ENCODE results near the gene HOXB5. TPM values are rescaled to one million over a fixed set of nuclear protein-coding genes. Genes with fewer than 3 reads are reported as not detected.

HOXB5 gene
- total and polyA plus RNA-seq, 2 donors (not counting 1 experiment from before 2014, with no cell fraction given), result not detected

DNA sequence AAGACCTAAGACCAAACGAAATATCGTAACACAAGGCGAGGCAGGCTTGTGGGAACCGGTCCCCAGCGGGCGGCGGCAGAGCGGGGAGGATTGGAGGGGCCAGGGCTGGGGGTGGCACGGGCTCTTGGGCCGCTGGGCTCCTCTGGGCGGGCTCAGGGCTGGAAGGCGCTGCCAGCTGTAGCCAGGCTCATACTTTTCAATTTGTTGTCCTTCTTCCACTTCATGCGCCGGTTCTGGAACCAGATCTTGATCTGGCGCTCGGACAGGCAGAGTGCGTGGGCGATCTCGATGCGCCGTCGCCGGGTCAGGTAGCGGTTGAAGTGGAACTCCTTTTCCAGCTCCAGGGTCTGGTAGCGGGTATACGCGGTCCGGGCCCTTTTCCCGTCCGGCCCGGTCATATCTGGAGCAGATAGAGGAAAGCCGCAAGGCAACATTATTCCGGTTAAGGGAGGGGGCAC is 1.5 kb downstream of the HOXB5 start:
- Histone ChIP-seq H3K79me2 (ENCODE audit: control insufficient read depth, insufficient read depth, low read length) (no peaks in the 10 kb centered on the region), H3K27me3 (replicated peaks in 1 of 4; ENCODE audit: control extremely low read depth in 1 of 4, control insufficient read depth in 3 of 4, insufficient read depth in 4 of 4, low read length in 3 of 4) (peaks cover 0 to 99% (median 83%) of the 10 kb centered on the region in 4 experiments), H3K9ac (ENCODE audit: low read length) (no peak overlapping the region), H3K27ac (ENCODE audit: low read length in 2 of 2) (no peak overlapping the region), H3K4me3 (ENCODE audit: control extremely low read depth in 1 of 5, extremely low read depth in 1 of 5, insufficient read depth in 1 of 5, low read depth in 2 of 5, low read length in 4 of 5) (no peak overlapping the region), H3K4me2 (replicated peaks; ENCODE audit: low read depth, low read length, poor library complexity, severe bottlenecking) (peak overlapping the region; percentile 80), H3K4me1 (ENCODE audit: control insufficient read depth in 2 of 2, insufficient read depth in 2 of 2, low read length in 2 of 2) (peaks cover 47 to 56% of the 10 kb centered on the region in 2 donors), H3K36me3 (replicated peaks in 1 of 2; ENCODE audit: control extremely low read depth in 1 of 2, control insufficient read depth in 1 of 2, extremely low read depth in 1 of 2, insufficient read depth in 2 of 2, low read length in 1 of 2) (no peaks in the 10 kb centered on the region), H3K9me3 (ENCODE audit: control extremely low read depth in 1 of 3, control insufficient read depth in 2 of 3, insufficient read depth in 1 of 3, low read length in 2 of 3) (peaks cover 0 to 18% (median 0%) of the 10 kb centered on the region in 3 donors), H4K20me1 (ENCODE audit: control insufficient read depth, insufficient read depth, low read length, poor library complexity, severe bottlenecking) (peaks cover 5% of the 10 kb centered on the region), H2AFZ (ENCODE audit: insufficient read depth, low read depth, low read length, poor library complexity, severe bottlenecking) (no peak overlapping the region)
- no peak for TF ChIP-seq EZH2 (IDR thresholded peaks at IDR 0.05; ENCODE audit: borderline replicate concordance, insufficient read depth, low read depth, low read length, poor library complexity, severe bottlenecking)
- TF ChIP-seq, protein P1, sequence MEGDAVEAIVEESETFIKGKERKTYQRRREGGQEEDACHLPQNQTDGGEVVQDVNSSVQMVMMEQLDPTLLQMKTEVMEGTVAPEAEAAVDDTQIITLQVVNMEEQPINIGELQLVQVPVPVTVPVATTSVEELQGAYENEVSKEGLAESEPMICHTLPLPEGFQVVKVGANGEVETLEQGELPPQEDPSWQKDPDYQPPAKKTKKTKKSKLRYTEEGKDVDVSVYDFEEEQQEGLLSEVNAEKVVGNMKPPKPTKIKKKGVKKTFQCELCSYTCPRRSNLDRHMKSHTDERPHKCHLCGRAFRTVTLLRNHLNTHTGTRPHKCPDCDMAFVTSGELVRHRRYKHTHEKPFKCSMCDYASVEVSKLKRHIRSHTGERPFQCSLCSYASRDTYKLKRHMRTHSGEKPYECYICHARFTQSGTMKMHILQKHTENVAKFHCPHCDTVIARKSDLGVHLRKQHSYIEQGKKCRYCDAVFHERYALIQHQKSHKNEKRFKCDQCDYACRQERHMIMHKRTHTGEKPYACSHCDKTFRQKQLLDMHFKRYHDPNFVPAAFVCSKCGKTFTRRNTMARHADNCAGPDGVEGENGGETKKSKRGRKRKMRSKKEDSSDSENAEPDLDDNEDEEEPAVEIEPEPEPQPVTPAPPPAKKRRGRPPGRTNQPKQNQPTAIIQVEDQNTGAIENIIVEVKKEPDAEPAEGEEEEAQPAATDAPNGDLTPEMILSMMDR (IDR thresholded peaks at IDR 0.05), result no peak
- no peak overlapping the region for H3K4me3 Mint-ChIP-seq
- H3K27ac Mint-ChIP-seq, result no peak overlapping the region
- ChIA-PET POLR2A (interaction anchor here (0.5 to 1.6 kb wide), 2 partner anchors 21 to 167 kb away, joined by 3 to 4 read pairs; no protein-coding TSS in a partner anchor), CTCF (interaction anchor here (0.9 to 5.6 kb wide), 13 partner anchors 15 to 330 kb away, joined by 3 to 68 read pairs (median 7); partner anchors contain the start of gene PRAC2)
- ATAC-seq (ENCODE audit: low read depth) (no peak), DNase-seq (no peak)
- H3K4me1 Mint-ChIP-seq, result peaks cover 40% of the 10 kb centered on the region
- intact Hi-C loops (cut with micrococcal nuclease), result loop anchor here (2.0 kb wide), 2 partner anchors 13 to 255 kb away; partner anchors contain the start of gene HOXB4
- no peaks in the 10 kb centered on the region for H3K9me3 Mint-ChIP-seq (ENCODE audit: insufficient read depth)
- H3K27me3 Mint-ChIP-seq, result peaks cover 90% of the 10 kb centered on the region
- 21% methylated on average over 24 of the region's 33 CpGs for WGBS (ENCODE audit: insufficient coverage)
